OCI-LY1 (cell line): ENCODE measurements around the gene ARHGEF19.
"Not testable (repeated sequence)": the region's sequence is repeated elsewhere in the genome, so short reads cannot be mapped to it uniquely, and the experiment has no call there.

Experiments
- H2AFZ ChIP-seq: fragments of 200-600 bp; sonication (generic), shearing (Covaris generic); 2 replicates; pipeline ENCODE4 v1.6.0; 2014; ENCODE audit warnings: antibody characterized with exemption, mild to moderate bottlenecking, low read length
- H3F3A ChIP-seq: fragments of 200-600 bp; sonication (generic), shearing (Covaris generic); 2 replicates; pipeline ENCODE4 v1.6.0; 2014; ENCODE audit warnings: mild to moderate bottlenecking, antibody characterized with exemption, low read length, moderate library complexity; ENCODE audit not compliant: insufficient read depth
- H3K27ac ChIP-seq: fragments of 200-600 bp; sonication (generic); 2 replicates; pipeline ENCODE4 v1.5.1; 2014; ENCODE audit warnings: low read length, mixed run types, mild to moderate bottlenecking, low read depth; ENCODE audit not compliant: poor library complexity, severe bottlenecking
- H3K27me3 ChIP-seq: fragments of 200-600 bp; sonication (generic); 2 replicates; pipeline ENCODE4 v1.6.0; 2014; ENCODE audit warnings: antibody characterized with exemption, mild to moderate bottlenecking, low read length, moderate library complexity; ENCODE audit not compliant: insufficient read depth
- H3K36me3 ChIP-seq: fragments of 200-600 bp; sonication (generic); 2 replicates; pipeline ENCODE4 v1.6.1; 2014; ENCODE audit warnings: mild to moderate bottlenecking, antibody characterized with exemption, low read length, moderate library complexity, mixed read lengths; ENCODE audit not compliant: insufficient read depth
- H3K4me1 ChIP-seq: fragments of 200-600 bp; sonication (generic); 2 replicates; pipeline ENCODE4 v1.5.1; 2014; ENCODE audit warnings: mild to moderate bottlenecking, low read length, moderate library complexity; ENCODE audit not compliant: insufficient read depth, severe bottlenecking
- H3K4me2 ChIP-seq: fragments of 200-600 bp; sonication (generic), shearing (Covaris generic); 2 replicates; pipeline ENCODE4 v1.6.1; 2014; ENCODE audit warnings: low read length
- H3K4me3 ChIP-seq: fragments of 200-600 bp; sonication (generic); 2 replicates; pipeline ENCODE4 v1.5.1; 2014; ENCODE audit warnings: low read length, low read depth, mild to moderate bottlenecking, mixed read lengths; ENCODE audit not compliant: poor library complexity, severe bottlenecking
- H3K79me2 ChIP-seq: fragments of 200-600 bp; shearing (Covaris generic); 2 replicates; pipeline ENCODE4 v1.6.1; 2016; ENCODE audit warnings: mixed run types, low read length, mixed read lengths; ENCODE audit not compliant: insufficient read depth
- H3K9ac ChIP-seq: fragments of 200-600 bp; sonication (generic), shearing (Covaris generic); 2 replicates; pipeline ENCODE4 v1.6.1; 2014; ENCODE audit warnings: mild to moderate bottlenecking, low read length, mixed read lengths
- H3K9me2 ChIP-seq: fragments of 200-600 bp; sonication (generic), shearing (Covaris generic); 2 replicates; pipeline ENCODE4 v1.6.1; 2014; ENCODE audit warnings: low read depth, mild to moderate bottlenecking, low read length, mixed read lengths
- H3K9me3 ChIP-seq: fragments of 200-600 bp; shearing (Covaris generic); 2 replicates; pipeline ENCODE4 v1.6.1; 2014; ENCODE audit warnings: low read length, mixed read lengths
- H4K20me1 ChIP-seq: fragments of 200-600 bp; sonication (generic), shearing (Covaris generic); 2 replicates; pipeline ENCODE4 v1.6.0; 2016; ENCODE audit warnings: mild to moderate bottlenecking, low read length; ENCODE audit not compliant: insufficient read depth
- EZH2 ChIP-seq: fragments of 200-600 bp; sonication (generic), shearing (Covaris generic); IDR thresholded peaks from 2 replicates; pipeline ENCODE4 v1.8.0; 2017; ENCODE audit warnings: borderline replicate concordance, mixed run types, mild to moderate bottlenecking, antibody characterized with exemption, low read length, moderate library complexity, mixed read lengths
- TF ChIP-seq, protein P1 (sequence below): fragments of 200-600 bp; sonication (generic), shearing (Covaris generic); IDR thresholded peaks from 2 replicates; pipeline ENCODE4 v1.5.1; 2017; ENCODE audit warnings: mild to moderate bottlenecking, antibody characterized with exemption, low read length, moderate library complexity, mixed read lengths

The ARHGEF19 gene

GRCh38 chr1:16258591-16259135, 46.2 kb upstream of the ARHGEF19 start:
- H3K27ac ChIP-seq = no peak overlapping the region
- H3K27me3 ChIP-seq = no peaks in the 10 kb centered on the region
- H4K20me1 ChIP-seq = no peaks in the 10 kb centered on the region
- H3K9ac ChIP-seq = no peak overlapping the region
- no peak overlapping the region for H3K4me2 ChIP-seq
- H3K4me1 ChIP-seq = no peaks in the 10 kb centered on the region
- no peak overlapping the region for H3K4me3 ChIP-seq
- no peak overlapping the region for H2AFZ ChIP-seq
- peaks cover 32% of the 10 kb centered on the region; the same call in 1 of the 2 replicates for H3K36me3 ChIP-seq
- H3F3A ChIP-seq = no peaks in the 10 kb centered on the region
- no peaks in the 10 kb centered on the region for H3K9me3 ChIP-seq
- H3K79me2 ChIP-seq = no peaks in the 10 kb centered on the region
- no peaks in the 10 kb centered on the region for H3K9me2 ChIP-seq
- TF ChIP-seq, protein P1, sequence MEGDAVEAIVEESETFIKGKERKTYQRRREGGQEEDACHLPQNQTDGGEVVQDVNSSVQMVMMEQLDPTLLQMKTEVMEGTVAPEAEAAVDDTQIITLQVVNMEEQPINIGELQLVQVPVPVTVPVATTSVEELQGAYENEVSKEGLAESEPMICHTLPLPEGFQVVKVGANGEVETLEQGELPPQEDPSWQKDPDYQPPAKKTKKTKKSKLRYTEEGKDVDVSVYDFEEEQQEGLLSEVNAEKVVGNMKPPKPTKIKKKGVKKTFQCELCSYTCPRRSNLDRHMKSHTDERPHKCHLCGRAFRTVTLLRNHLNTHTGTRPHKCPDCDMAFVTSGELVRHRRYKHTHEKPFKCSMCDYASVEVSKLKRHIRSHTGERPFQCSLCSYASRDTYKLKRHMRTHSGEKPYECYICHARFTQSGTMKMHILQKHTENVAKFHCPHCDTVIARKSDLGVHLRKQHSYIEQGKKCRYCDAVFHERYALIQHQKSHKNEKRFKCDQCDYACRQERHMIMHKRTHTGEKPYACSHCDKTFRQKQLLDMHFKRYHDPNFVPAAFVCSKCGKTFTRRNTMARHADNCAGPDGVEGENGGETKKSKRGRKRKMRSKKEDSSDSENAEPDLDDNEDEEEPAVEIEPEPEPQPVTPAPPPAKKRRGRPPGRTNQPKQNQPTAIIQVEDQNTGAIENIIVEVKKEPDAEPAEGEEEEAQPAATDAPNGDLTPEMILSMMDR = no peak
- TF ChIP-seq EZH2 = no peak

- Histone ChIP-seq H4K20me1 (no peaks in the 10 kb centered on the region), H2AFZ (no peak overlapping the region), H3K4me3 (no peak overlapping the region), H3K4me1 (no peaks in the 10 kb centered on the region), H3F3A (no peaks in the 10 kb centered on the region), H3K9me3 (no peaks in the 10 kb centered on the region), H3K9ac (no peak overlapping the region), H3K4me2 (no peak overlapping the region), H3K9me2 (no peaks in the 10 kb centered on the region), H3K27ac (no peak overlapping the region), H3K79me2 (no peaks in the 10 kb centered on the region), H3K36me3 (peaks cover 35% of the 10 kb centered on the region), H3K27me3 (no peaks in the 10 kb centered on the region)
- TF ChIP-seq EZH2 = no peak
- TF ChIP-seq, protein P1 = no peak
Measured at GRCh38 chr1:16257968-16258367, 45.5 kb upstream of the ARHGEF19 start.

DNA sequence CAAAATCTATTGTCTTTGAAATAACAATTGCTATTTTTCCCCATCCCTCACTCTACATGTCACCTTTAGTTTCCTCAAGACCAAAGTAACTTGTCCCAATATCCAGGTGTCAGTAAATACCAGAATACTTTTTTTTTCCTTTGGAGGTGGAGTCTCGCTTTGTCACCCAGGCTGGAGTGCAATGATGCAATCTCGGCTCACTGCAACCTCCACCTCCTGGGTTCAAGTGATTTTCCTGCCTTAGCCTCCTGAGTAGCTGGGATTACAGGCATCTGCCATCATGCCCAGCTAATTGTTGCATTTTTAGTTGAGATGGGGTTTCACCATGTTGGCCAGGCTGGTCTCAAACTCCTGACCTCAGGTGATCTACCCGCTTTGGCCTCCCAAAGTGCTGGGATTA, 45.1 kb upstream of the ARHGEF19 start:
- H3K4me1 ChIP-seq, H3K27me3 ChIP-seq, H3F3A ChIP-seq, H3K9me2 ChIP-seq, H3K4me2 ChIP-seq, H4K20me1 ChIP-seq, H3K4me3 ChIP-seq, H3K9me3 ChIP-seq, H3K27ac ChIP-seq, H3K9ac ChIP-seq, H3K79me2 ChIP-seq, H2AFZ ChIP-seq: not testable (repeated sequence)
- peaks cover 40% of the 10 kb centered on the region for H3K36me3 ChIP-seq

DNA sequence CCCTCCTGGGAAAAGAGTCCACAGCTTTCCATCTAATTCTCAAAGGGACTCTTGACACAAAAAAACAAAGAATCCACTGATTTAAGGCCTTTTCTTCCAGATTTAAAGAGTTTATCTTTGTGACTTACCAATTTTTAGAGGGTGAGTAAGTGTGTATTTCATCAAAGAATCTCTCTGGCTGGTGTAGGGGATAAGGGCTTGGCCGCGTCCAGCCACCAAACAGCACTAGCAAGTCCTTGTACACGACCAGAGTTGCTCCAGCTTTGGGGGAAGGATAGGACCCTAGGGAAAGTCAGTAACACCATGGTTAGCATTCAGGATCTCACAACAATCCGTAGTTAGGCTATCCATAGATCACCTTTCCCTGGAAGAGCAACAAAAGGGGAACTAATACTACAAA, 44.0 kb upstream of the ARHGEF19 start:
- no peak overlapping the region for H3K4me2 ChIP-seq
- H3K9ac ChIP-seq = no peak overlapping the region
- no peaks in the 10 kb centered on the region for H3K4me1 ChIP-seq
- H3K79me2 ChIP-seq = no peaks in the 10 kb centered on the region
- no peaks in the 10 kb centered on the region for H3K9me3 ChIP-seq
- TF ChIP-seq EZH2 = no peak
- TF ChIP-seq, protein P1 = no peak
- H3K9me2 ChIP-seq = no peaks in the 10 kb centered on the region
- peaks cover 49% of the 10 kb centered on the region for H3K36me3 ChIP-seq
- no peaks in the 10 kb centered on the region for H3K27me3 ChIP-seq
- no peak overlapping the region for H3K4me3 ChIP-seq
- H3F3A ChIP-seq = no peaks in the 10 kb centered on the region
- no peaks in the 10 kb centered on the region for H4K20me1 ChIP-seq
- H3K27ac ChIP-seq = no peak overlapping the region
- no peak overlapping the region for H2AFZ ChIP-seq
